GM19468 (cell line): ENCODE measurements around the gene DNAI2.

Experiments used
- ATAC-seq: cut with Tn5 transposase; IDR thresholded peaks from one replicate; pipeline ENCODE4 v1.9.1; 2021; ENCODE audit warnings: mild to moderate bottlenecking, moderate library complexity, moderate number of reproducible peaks; ENCODE audit not compliant: unreplicated experiment; ENCODE audit errors: extremely low read depth

The DNAI2 gene

GRCh38 chr17:74274060-74274708 lies at the start of gene DNAI2:
TSS of gene DNAI2 (plus strand) at chr17:74274234. CDS start at chr17:74281818, 7,584 bp downstream.
- no peak for ATAC-seq

- no peak for ATAC-seq
Observed at GRCh38 chr17:74224959-74225725, 48.9 kb upstream of the DNAI2 start.

- ATAC-seq: no peak
Observed at GRCh38 chr17:74226252-74226651, 47.8 kb upstream of the DNAI2 start.

- ATAC-seq: no peak
Observed at GRCh38 chr17:74227271-74228080, 46.6 kb upstream of the DNAI2 start.

- ATAC-seq: no peak
Observed at GRCh38 chr17:74228306-74228978, 45.6 kb upstream of the DNAI2 start.

- ATAC-seq: no peak
Observed at GRCh38 chr17:74230896-74231295, 43.1 kb upstream of the DNAI2 start.

GRCh38 chr17:74231928-74232907 lies 41.8 kb upstream of the DNAI2 start:
- no peak for ATAC-seq

- ATAC-seq: no peak
Observed at GRCh38 chr17:74233937-74234336, 40.1 kb upstream of the DNAI2 start.

GRCh38 chr17:74234486-74234885 lies 39.5 kb upstream of the DNAI2 start:
- no peak for ATAC-seq

GRCh38 chr17:74235040-74235581 lies 38.9 kb upstream of the DNAI2 start:
- ATAC-seq: no peak

GRCh38 chr17:74235911-74236371 lies 38.1 kb upstream of the DNAI2 start:
- ATAC-seq: no peak

- no peak for ATAC-seq
Observed at GRCh38 chr17:74237321-74237720, 36.7 kb upstream of the DNAI2 start.

GRCh38 chr17:74239172-74239571 lies 34.9 kb upstream of the DNAI2 start:
- ATAC-seq: no peak

- no peak for ATAC-seq
Observed at GRCh38 chr17:74240618-74241205, 33.3 kb upstream of the DNAI2 start.

- no peak for ATAC-seq
Observed at GRCh38 chr17:74241431-74241830, 32.6 kb upstream of the DNAI2 start.

GRCh38 chr17:74241847-74242246 lies 32.2 kb upstream of the DNAI2 start:
- ATAC-seq: no peak

GRCh38 chr17:74243013-74243755 lies 30.9 kb upstream of the DNAI2 start:
- no peak for ATAC-seq

- no peak for ATAC-seq
Observed at GRCh38 chr17:74244128-74244527, 29.9 kb upstream of the DNAI2 start.
